SH-SY5Y (cell line): ENCODE measurements around the gene IL2RA.

Experiments
- GATA2 ChIP-seq: IDR thresholded peaks from 2 replicates; pipeline ENCODE4 v1.6.1; 2011; ENCODE audit warnings: mild to moderate bottlenecking, low read depth, low read length
- GATA3 ChIP-seq: IDR thresholded peaks from 2 replicates; pipeline ENCODE4 v1.6.1; 2011; ENCODE audit warnings: low read depth, mild to moderate bottlenecking, low read length, moderate library complexity

IL2RA gene

GRCh38 chr10:6010569-6010968 is 51.6 kb downstream of the IL2RA start:
- TF ChIP-seq GATA3 = no peak
- no peak for TF ChIP-seq GATA2

GRCh38 chr10:6009961-6010360 is 52.2 kb downstream of the IL2RA start:
- no peak for TF ChIP-seq GATA3
- TF ChIP-seq GATA2 = no peak

- TF ChIP-seq GATA3 (no peak), GATA2 (no peak)
Observed at GRCh38 chr10:6009150-6009549, 53.0 kb downstream of the IL2RA start.

- no peak for TF ChIP-seq GATA3
Observed at GRCh38 chr10:6008497-6009142, 53.5 kb downstream of the IL2RA start.

GRCh38 chr10:6006991-6007390 is 55.2 kb downstream of the IL2RA start:
- TF ChIP-seq GATA2 (no peak), GATA3 (no peak)

DNA sequence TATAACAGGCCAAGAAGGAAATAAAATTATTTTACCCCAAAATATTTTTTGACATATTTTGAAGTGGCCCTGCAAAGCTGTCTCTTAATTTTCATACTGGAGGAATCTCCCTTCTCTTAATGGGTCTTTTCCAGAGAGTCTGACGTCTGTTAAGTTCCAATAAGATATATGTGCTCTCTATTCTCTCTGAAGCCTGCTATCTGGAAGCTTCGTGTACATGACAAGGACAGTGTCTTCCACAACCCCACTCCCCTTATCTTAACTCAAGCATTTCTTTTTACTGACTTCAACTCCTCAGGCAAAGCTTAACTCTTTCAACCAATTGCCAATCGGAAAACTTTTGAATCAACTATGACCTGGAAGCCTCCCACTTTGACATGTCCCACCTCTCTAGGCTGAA is 55.6 kb downstream of the IL2RA start:
- TF ChIP-seq GATA3 = no peak
- TF ChIP-seq GATA2 = no peak

DNA sequence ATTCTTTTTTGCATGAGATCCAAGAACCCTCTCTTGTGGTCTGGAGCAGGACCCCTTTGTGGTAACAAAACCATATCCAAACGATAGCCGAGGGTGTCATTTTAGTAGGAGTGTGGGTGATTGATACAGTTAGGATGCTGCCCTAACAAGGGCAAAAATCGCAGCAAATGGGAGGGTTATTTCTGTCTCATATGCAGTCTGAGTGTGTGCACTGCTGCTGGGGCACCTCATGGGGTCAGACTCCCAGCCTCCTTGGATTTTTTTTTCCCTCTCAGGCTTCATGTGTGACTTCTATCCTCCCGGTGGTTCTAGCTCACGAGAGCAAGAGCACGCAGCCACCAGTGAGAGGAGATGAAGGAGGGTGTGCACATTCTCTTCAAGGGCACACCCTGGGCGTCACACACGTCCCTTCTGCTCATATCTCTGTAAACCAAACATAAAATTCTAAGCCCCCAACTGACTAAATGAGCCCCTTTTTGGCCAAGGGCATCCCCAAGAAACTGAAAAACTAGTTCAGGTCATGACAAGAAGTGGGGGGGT is 56.2 kb downstream of the IL2RA start:
- TF ChIP-seq GATA3 (no peak), GATA2 (no peak)

- TF ChIP-seq GATA2 (no peak), GATA3 (no peak)
Observed at GRCh38 chr10:6002809-6003510, 59.2 kb downstream of the IL2RA start.

DNA sequence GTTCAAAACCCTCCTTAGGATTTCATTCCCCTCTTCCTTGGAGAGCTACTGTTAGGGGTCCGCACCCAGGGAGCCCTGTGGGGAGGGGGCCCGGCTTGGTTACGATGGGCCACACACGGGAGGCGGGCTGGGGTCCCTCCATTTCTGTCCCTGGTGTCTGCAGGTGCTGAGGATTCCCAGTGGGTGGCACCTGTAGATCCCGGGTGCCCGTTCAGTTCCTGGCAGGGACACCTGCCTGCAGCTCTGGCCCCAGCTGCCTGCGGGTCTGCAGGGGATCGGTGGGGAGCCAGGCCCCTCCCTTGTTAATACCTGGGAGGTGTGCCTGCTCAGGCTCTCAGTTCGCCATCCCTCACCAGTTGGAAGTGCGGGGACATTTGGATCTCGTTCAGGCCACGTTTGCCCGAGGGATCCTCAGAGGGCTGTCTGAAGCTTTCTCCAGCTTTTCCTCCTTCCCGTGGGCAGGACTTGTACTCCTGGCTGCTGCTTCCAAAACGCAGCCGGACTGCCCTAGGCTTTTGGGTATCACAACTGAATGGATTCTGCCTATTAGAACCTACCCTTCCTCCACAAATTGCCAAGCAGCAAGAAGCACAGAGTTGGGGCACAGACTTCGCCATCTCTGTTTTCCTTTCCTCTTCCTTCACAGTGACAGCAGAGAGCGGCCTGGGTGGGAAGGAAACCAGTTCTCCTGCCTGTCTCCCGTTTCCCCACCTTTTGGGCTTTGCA is 62.6 kb downstream of the IL2RA start:
- TF ChIP-seq GATA2 = no peak
- no peak for TF ChIP-seq GATA3

DNA sequence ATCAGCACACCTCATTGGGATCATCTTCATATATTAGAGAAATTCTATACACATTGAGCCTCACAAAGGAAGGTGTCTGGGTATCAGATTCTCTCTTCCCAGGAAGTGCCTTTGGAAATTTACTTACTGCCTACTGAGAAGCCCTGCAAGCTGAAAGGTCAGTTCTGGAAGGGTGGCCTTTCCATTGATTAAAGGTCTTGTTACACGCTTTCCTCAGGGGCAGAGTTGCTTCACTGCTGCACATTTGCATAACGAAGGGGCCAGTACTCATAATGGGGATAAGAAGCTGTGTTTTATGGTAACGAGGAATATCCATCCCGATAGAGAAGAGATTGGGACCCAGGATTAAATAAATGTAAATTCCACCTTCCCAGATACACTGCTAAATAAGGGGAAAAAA is 65.5 kb downstream of the IL2RA start:
- no peak for TF ChIP-seq GATA3

GRCh38 chr10:5992398-5992797 is 69.8 kb downstream of the IL2RA start:
- TF ChIP-seq GATA3 = no peak
- no peak for TF ChIP-seq GATA2

DNA sequence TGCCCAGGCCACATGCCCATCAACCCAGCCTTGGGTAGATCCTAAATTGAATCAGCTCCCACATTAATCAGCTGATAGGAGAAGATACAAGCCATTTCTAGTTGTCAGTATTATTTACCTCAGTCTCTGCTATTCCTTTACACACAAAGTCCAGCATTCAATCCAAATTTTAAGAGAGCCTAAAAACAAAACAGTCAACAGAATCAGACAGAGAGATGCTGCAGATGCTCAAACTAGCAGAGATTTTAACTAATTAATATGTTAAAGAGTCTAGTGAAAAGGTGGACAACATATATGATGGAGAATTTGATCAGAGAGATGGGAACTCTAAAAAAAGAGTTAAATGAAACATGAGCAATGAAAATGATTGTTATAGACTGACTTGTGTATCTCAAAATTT is 70.5 kb downstream of the IL2RA start:
- TF ChIP-seq GATA2 (no peak), GATA3 (no peak)

DNA sequence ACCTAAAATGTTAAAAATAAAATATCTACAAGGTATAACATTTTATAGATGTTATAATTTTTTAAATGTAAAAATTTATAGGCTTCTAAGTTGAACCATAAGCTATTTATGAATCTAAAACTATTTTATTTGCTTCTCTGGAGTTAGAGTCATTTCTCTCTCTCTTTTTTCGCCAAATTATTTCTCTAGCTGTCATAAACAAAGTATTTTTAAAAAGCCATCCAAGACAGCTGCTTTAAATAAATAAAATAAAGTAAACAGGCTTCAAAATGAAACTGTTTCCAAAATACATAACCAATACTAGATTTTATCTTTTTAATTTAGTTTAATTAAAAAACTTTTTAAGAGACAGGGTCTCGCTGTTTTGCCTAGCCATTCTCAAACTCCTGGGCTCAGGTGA is 72.4 kb downstream of the IL2RA start:
- TF ChIP-seq GATA2 (no peak), GATA3 (no peak)

DNA sequence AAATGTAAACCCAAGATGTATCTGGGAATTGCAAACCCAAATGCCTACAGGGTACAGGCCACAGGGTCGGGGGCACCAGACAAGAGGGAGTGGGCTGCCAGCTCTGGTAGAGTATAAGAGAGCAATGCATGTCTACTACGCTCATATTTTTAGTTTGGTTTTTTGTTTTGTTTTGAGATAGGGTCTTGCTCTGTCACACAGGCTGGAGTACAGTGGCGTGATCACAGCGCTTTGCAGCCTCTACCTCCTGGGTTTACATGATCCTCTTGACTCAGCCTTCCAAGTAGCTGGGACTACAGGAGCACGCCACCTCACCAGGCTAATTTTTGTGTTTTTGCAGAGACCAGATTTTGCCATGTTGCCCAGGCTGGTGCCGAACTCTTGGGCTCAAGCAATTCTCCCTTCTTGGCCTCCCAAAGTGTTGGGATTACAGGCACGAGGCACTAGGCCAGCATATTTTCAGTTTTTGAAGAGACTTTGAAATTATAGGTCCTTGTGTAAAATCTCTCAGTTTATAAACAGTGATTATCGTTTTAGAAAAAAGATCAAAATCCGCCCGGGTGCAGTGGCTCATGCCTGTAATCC is 73.7 kb downstream of the IL2RA start:
- TF ChIP-seq GATA3 (no peak), GATA2 (no peak)
